H9 (cell line): ENCODE measurements around the gene LRPPRC. TPM values are rescaled to one million over a fixed set of nuclear protein-coding genes. Genes with fewer than 3 reads are reported as not detected.

Experiments used
- DNase-seq: peaks from one replicate; pipeline ENCODE4 v3.0.0-alpha.2; 2017
- H2AFZ ChIP-seq: one replicate; pipeline ENCODE4 v1.6.1; 2013; ENCODE audit warnings: mild to moderate bottlenecking, low read length, control low read depth, moderate library complexity
- H2AK5ac ChIP-seq: 2 replicates; pipeline ENCODE4 v1.6.1; 2013; ENCODE audit warnings: low read length, control low read depth, mixed read lengths; ENCODE audit not compliant: insufficient read length
- H2BK120ac ChIP-seq: one replicate; pipeline ENCODE4 v1.6.1; 2013; ENCODE audit warnings: low read depth, mild to moderate bottlenecking, low read length, control low read depth, inconsistent platforms; ENCODE audit not compliant: poor library complexity, severe bottlenecking
- H2BK12ac ChIP-seq: 2 replicates; pipeline ENCODE4 v1.6.1; 2013; ENCODE audit warnings: low read length, control low read depth, mixed read lengths, low read depth; ENCODE audit not compliant: insufficient read length
- H2BK15ac ChIP-seq: 2 replicates; pipeline ENCODE4 v1.6.1; 2013; ENCODE audit warnings: low read depth, low read length, control low read depth
- H2BK20ac ChIP-seq: one replicate; pipeline ENCODE4 v1.6.1; 2013; ENCODE audit warnings: low read depth, mild to moderate bottlenecking, low read length, control low read depth, inconsistent platforms; ENCODE audit not compliant: poor library complexity, severe bottlenecking
- H2BK5ac ChIP-seq: 2 replicates; pipeline ENCODE4 v1.6.1; 2013; ENCODE audit warnings: low read length, control low read depth, mixed read lengths; ENCODE audit not compliant: insufficient read length
- H3K14ac ChIP-seq: 2 replicates; pipeline ENCODE4 v1.6.1; 2013; ENCODE audit warnings: low read length, control low read depth; ENCODE audit not compliant: insufficient read depth
- H3K18ac ChIP-seq: 2 replicates; pipeline ENCODE4 v1.6.1; 2013; ENCODE audit warnings: low read depth, mild to moderate bottlenecking, mixed read lengths, low read length, control low read depth; ENCODE audit not compliant: insufficient read length
- H3K23ac ChIP-seq: 2 replicates; pipeline ENCODE4 v1.6.1; 2013; ENCODE audit warnings: low read length, control low read depth, mixed read lengths, low read depth; ENCODE audit not compliant: insufficient read length
- H3K23me2 ChIP-seq: 2 replicates; pipeline ENCODE4 v1.6.1; 2013; ENCODE audit warnings: low read depth, mild to moderate bottlenecking, mixed read lengths, low read length, control low read depth; ENCODE audit not compliant: insufficient read length, poor library complexity, severe bottlenecking
- H3K27ac ChIP-seq: 2 replicates; pipeline ENCODE4 v1.5.1; 2013; ENCODE audit warnings: low read length, control low read depth, mixed read lengths, low read depth; ENCODE audit not compliant: insufficient read length
- H3K27me3 ChIP-seq: 2 replicates; pipeline ENCODE4 v1.6.1; 2013; ENCODE audit warnings: low read length, control low read depth, inconsistent platforms; ENCODE audit not compliant: insufficient read depth
- H3K4ac ChIP-seq: 2 replicates; pipeline ENCODE4 v1.6.1; 2013; ENCODE audit warnings: low read depth, mild to moderate bottlenecking, control low read depth, inconsistent platforms, low read length, moderate library complexity
- H3K4me1 ChIP-seq: 2 replicates; pipeline ENCODE4 v1.6.1; 2013; ENCODE audit warnings: low read length, control low read depth, inconsistent platforms; ENCODE audit not compliant: insufficient read depth
- H3K4me2 ChIP-seq: 2 replicates; pipeline ENCODE4 v1.6.1; 2013; ENCODE audit warnings: low read length, control low read depth, mixed read lengths; ENCODE audit not compliant: insufficient read length, insufficient read depth
- H3K56ac ChIP-seq: 2 replicates; pipeline ENCODE4 v1.6.1; 2013; ENCODE audit warnings: low read depth, mild to moderate bottlenecking, mixed read lengths, low read length, control low read depth; ENCODE audit not compliant: insufficient read length
- H3K79me1 ChIP-seq: 2 replicates; pipeline ENCODE4 v1.6.1; 2013; ENCODE audit warnings: low read depth, mild to moderate bottlenecking, moderate library complexity, low read length, control low read depth, inconsistent platforms; ENCODE audit not compliant: insufficient read depth, poor library complexity, severe bottlenecking
- H3K79me2 ChIP-seq: 2 replicates; pipeline ENCODE4 v1.6.1; 2013; ENCODE audit warnings: low read length, control low read depth, inconsistent platforms; ENCODE audit not compliant: insufficient read depth
- H3K9ac ChIP-seq: 2 replicates; pipeline ENCODE4 v1.6.1; 2013; ENCODE audit warnings: low read length, control low read depth, mixed read lengths; ENCODE audit not compliant: insufficient read length; ENCODE audit errors: extremely low read depth
- H3K9me3 ChIP-seq: one replicate; pipeline ENCODE4 v1.6.1; 2013; ENCODE audit warnings: low read depth, low read length, inconsistent platforms; ENCODE audit not compliant: control insufficient read depth
- H3T11ph ChIP-seq: one replicate; pipeline ENCODE4 v1.6.1; 2013; ENCODE audit warnings: mild to moderate bottlenecking, low read length, control low read depth, inconsistent platforms
- H4K20me1 ChIP-seq: one replicate; pipeline ENCODE4 v1.6.1; 2013; ENCODE audit not compliant: control insufficient read depth, insufficient read length, insufficient read depth
- H4K5ac ChIP-seq: 2 replicates; pipeline ENCODE4 v1.6.1; 2013; ENCODE audit warnings: low read depth, mild to moderate bottlenecking, mixed read lengths, low read length, control low read depth; ENCODE audit not compliant: insufficient read length
- H4K8ac ChIP-seq: replicated peaks from 2 replicates; pipeline ENCODE4 v1.6.1; 2013; ENCODE audit warnings: low read length, control low read depth, mixed read lengths, low read depth; ENCODE audit not compliant: insufficient read length
- H4K91ac ChIP-seq: 2 replicates; pipeline ENCODE4 v1.6.1; 2013; ENCODE audit warnings: low read depth, mild to moderate bottlenecking, moderate library complexity, mixed read lengths, low read length, control low read depth; ENCODE audit not compliant: insufficient read length
- H3K27ac Mint-ChIP-seq, 3 experiments: 2 replicates in 2 of 3; 3 replicates in 1 of 3; pipeline ENCODE4 v1.8.0; 2020 to 2021; ENCODE audit warnings: mixed read lengths in 3 of 3, mild to moderate bottlenecking in 1 of 3, moderate library complexity in 1 of 3
- H3K27me3 Mint-ChIP-seq: 2 replicates; pipeline ENCODE4 v1.8.0; 2021; ENCODE audit warnings: low read depth, mild to moderate bottlenecking, moderate library complexity, mixed read lengths
- H3K36me3 Mint-ChIP-seq, 3 experiments: 2 replicates in 2 of 3; 3 replicates in 1 of 3; pipeline ENCODE4 v1.8.0; 2020 to 2021; ENCODE audit warnings: low read depth in 3 of 3, mixed read lengths in 3 of 3; ENCODE audit not compliant: insufficient read depth in 1 of 3
- H3K4me1 Mint-ChIP-seq, 2 experiments: 2 replicates each; pipeline ENCODE4 v1.8.0; 2020; ENCODE audit warnings: mixed read lengths in 2 of 2
- H3K4me3 Mint-ChIP-seq, 2 experiments: 2 replicates in 1 of 2; 3 replicates in 1 of 2; pipeline ENCODE4 v1.8.0; 2020 to 2021; ENCODE audit warnings: mild to moderate bottlenecking in 2 of 2, mixed read lengths in 2 of 2, moderate library complexity in 1 of 2
- H3K9me3 Mint-ChIP-seq, 2 experiments: 2 replicates in 1 of 2; 3 replicates in 1 of 2; pipeline ENCODE4 v1.8.0; 2020; ENCODE audit warnings: mild to moderate bottlenecking in 2 of 2, mixed read lengths in 2 of 2, moderate library complexity in 1 of 2
- WGBS: extraction: QIAGEN DNeasy Blood & Tissue Kit; methylation state at CpG from one replicate; pipeline ENCODE4 v1.1.7; 2013; ENCODE audit warnings: missing lambda C conversion rate, low lambda C conversion rate, mixed read lengths; ENCODE audit not compliant: insufficient read length; ENCODE audit errors: extremely low coverage; 5-methylcytosine and 5-hydroxymethylcytosine counted together
- total RNA-seq: library from RNA; stranded (reverse); gene quantifications from 2 replicates; pipeline ENCODE4 v1.2.1, GENCODE V29; 2021
- TF ChIP-seq, protein P1 (sequence below): fragments of 200-600 bp; sonication (generic); conservative IDR thresholded peaks from 3 replicates; pipeline ENCODE4 v1.8.0; 2021; ENCODE audit warnings: antibody characterized with exemption, mild to moderate bottlenecking

The LRPPRC gene
- total RNA-seq, 1 experiment from 2014 or later: 182 TPM

- Histone ChIP-seq H3K23ac (no peak overlapping the region), H2BK20ac (no peak overlapping the region), H3K56ac (no peak overlapping the region), H3K18ac (no peak overlapping the region), H3K4me1 (peaks cover 4% of the 10 kb centered on the region), H3K27ac (no peak overlapping the region), H2BK5ac (no peak overlapping the region), H3K79me1 (no peaks in the 10 kb centered on the region), H2BK12ac (no peak overlapping the region), H4K5ac (no peak overlapping the region), H3K4me2 (no peak overlapping the region), H3K14ac (no peak overlapping the region), H3K9me3 (no peaks in the 10 kb centered on the region), H4K8ac (no peak overlapping the region), H2BK120ac (no peak overlapping the region), H2AFZ (no peak overlapping the region), H3K79me2 (no peaks in the 10 kb centered on the region), H3K4ac (no peak overlapping the region), H2BK15ac (no peak overlapping the region), H2AK5ac (no peak overlapping the region), H3T11ph (no peak overlapping the region), H4K91ac (no peak overlapping the region), H4K20me1 (no peaks in the 10 kb centered on the region), H3K9ac (no peak overlapping the region), H3K23me2 (no peaks in the 10 kb centered on the region), H3K27me3 (no peaks in the 10 kb centered on the region)
- no peaks in the 10 kb centered on the region for H3K9me3 Mint-ChIP-seq
- TF ChIP-seq, protein P1, sequence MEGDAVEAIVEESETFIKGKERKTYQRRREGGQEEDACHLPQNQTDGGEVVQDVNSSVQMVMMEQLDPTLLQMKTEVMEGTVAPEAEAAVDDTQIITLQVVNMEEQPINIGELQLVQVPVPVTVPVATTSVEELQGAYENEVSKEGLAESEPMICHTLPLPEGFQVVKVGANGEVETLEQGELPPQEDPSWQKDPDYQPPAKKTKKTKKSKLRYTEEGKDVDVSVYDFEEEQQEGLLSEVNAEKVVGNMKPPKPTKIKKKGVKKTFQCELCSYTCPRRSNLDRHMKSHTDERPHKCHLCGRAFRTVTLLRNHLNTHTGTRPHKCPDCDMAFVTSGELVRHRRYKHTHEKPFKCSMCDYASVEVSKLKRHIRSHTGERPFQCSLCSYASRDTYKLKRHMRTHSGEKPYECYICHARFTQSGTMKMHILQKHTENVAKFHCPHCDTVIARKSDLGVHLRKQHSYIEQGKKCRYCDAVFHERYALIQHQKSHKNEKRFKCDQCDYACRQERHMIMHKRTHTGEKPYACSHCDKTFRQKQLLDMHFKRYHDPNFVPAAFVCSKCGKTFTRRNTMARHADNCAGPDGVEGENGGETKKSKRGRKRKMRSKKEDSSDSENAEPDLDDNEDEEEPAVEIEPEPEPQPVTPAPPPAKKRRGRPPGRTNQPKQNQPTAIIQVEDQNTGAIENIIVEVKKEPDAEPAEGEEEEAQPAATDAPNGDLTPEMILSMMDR: no peak
- peaks cover 7% of the 10 kb centered on the region for H3K27me3 Mint-ChIP-seq
- H3K36me3 Mint-ChIP-seq: no peaks in the 10 kb centered on the region; a peak in 1 of 7 replicates
- no peak overlapping the region for H3K4me3 Mint-ChIP-seq
- WGBS: no CpG with 5 or more reads among the region's 5 CpGs
- no peak for DNase-seq
- no peak overlapping the region for H3K27ac Mint-ChIP-seq
- peaks cover 4 to 13% of the 10 kb centered on the region in 2 experiments for H3K4me1 Mint-ChIP-seq
Measured at GRCh38 chr2:43879261-43879660, 116.5 kb downstream of the LRPPRC start.
